Mesothelial cell of epicardium (in vitro differentiated cells): ENCODE measurements around the gene TNS1. TPM values are rescaled to one million over a fixed set of nuclear protein-coding genes. Genes with fewer than 3 reads are reported as not detected.

ENCODE experiments used
- DNase-seq, 2 experiments: peaks; one replicate each; pipeline ENCODE4 v3.0.0; 2021; ENCODE audit warnings: low spot score in 2 of 2; ENCODE audit not compliant: unreplicated experiment in 2 of 2
- H3K27ac Mint-ChIP-seq: 2 replicates; pipeline ENCODE4 v1.8.0; 2021; ENCODE audit warnings: mixed read lengths
- H3K27me3 Mint-ChIP-seq: 2 replicates; pipeline ENCODE4 v1.8.0; 2021; ENCODE audit warnings: low read depth, mixed read lengths
- H3K36me3 Mint-ChIP-seq: 2 replicates; pipeline ENCODE4 v1.8.0; 2021; ENCODE audit warnings: mixed read lengths
- H3K4me1 Mint-ChIP-seq: 2 replicates; pipeline ENCODE4 v1.8.0; 2021; ENCODE audit warnings: mixed read lengths
- H3K4me3 Mint-ChIP-seq: 2 replicates; pipeline ENCODE4 v1.8.0; 2021; ENCODE audit warnings: mild to moderate bottlenecking, moderate library complexity, mixed read lengths
- H3K9me3 Mint-ChIP-seq: 2 replicates; pipeline ENCODE4 v1.8.0; 2021; ENCODE audit warnings: mixed read lengths
- CTCF ChIP-seq: fragments of 200-600 bp; sonication (generic); IDR thresholded peaks from one replicate; pipeline ENCODE4 v1.5.0; 2021; ENCODE audit warnings: antibody characterized with exemption; ENCODE audit not compliant: unreplicated experiment
- total RNA-seq: library from RNA; stranded (reverse); gene quantifications from 3 replicates; pipeline ENCODE4 v1.2.1, GENCODE V29; 2021

The TNS1 gene
- total RNA-seq, 1 donor from 2014 or later: 130 TPM

- Mint-ChIP-seq H3K9me3 (no peaks in the 10 kb centered on the region), H3K4me1 (peaks cover 15% of the 10 kb centered on the region), H3K36me3 (no peaks in the 10 kb centered on the region), H3K27ac (peak overlapping the region; percentile 50), H3K27me3 (no peaks in the 10 kb centered on the region), H3K4me3 (no peak overlapping the region)
- TF ChIP-seq CTCF: no peak
- no peak for DNase-seq
Measured at GRCh38 chr2:217797165-217797564, 205.6 kb downstream of the TNS1 start.

- no peaks in the 10 kb centered on the region for H3K36me3 Mint-ChIP-seq
- peak overlapping the region; percentile 66 for H3K27ac Mint-ChIP-seq
- DNase-seq: no peak
- H3K27me3 Mint-ChIP-seq: no peaks in the 10 kb centered on the region
- TF ChIP-seq CTCF: no peak
- no peaks in the 10 kb centered on the region for H3K9me3 Mint-ChIP-seq
- no peak overlapping the region for H3K4me3 Mint-ChIP-seq
- H3K4me1 Mint-ChIP-seq: peaks cover 15% of the 10 kb centered on the region
Measured at GRCh38 chr2:217795706-217796465, 206.9 kb downstream of the TNS1 start.

GRCh38 chr2:217795067-217795466 is 207.7 kb downstream of the TNS1 start:
- Mint-ChIP-seq H3K27ac (no peak overlapping the region), H3K4me3 (no peak overlapping the region), H3K4me1 (peaks cover 15% of the 10 kb centered on the region), H3K36me3 (no peaks in the 10 kb centered on the region), H3K9me3 (no peaks in the 10 kb centered on the region), H3K27me3 (no peaks in the 10 kb centered on the region)
- TF ChIP-seq CTCF: no peak
- DNase-seq: no peak

GRCh38 chr2:217794133-217794986 is 208.4 kb downstream of the TNS1 start:
- Mint-ChIP-seq H3K27me3 (no peaks in the 10 kb centered on the region), H3K4me3 (no peak overlapping the region), H3K9me3 (no peaks in the 10 kb centered on the region), H3K27ac (no peak overlapping the region), H3K4me1 (peaks cover 16% of the 10 kb centered on the region), H3K36me3 (no peaks in the 10 kb centered on the region)
- no peak for DNase-seq
- no peak for TF ChIP-seq CTCF

- Mint-ChIP-seq H3K4me1 (peaks cover 18% of the 10 kb centered on the region), H3K27me3 (no peaks in the 10 kb centered on the region), H3K9me3 (no peaks in the 10 kb centered on the region), H3K27ac (no peak overlapping the region), H3K36me3 (no peaks in the 10 kb centered on the region), H3K4me3 (no peak overlapping the region)
- no peak for DNase-seq
- TF ChIP-seq CTCF: no peak
Measured at GRCh38 chr2:217793566-217794132, 209.1 kb downstream of the TNS1 start.
